H9 (cell line): ENCODE data around the gene LTBP4. TPM values are rescaled to one million over a fixed set of nuclear protein-coding genes. Genes with fewer than 3 reads are reported as not detected.

Source experiments
- DNase-seq: peaks from one replicate; pipeline ENCODE4 v3.0.0-alpha.2; 2017
- H2AFZ ChIP-seq: one replicate; pipeline ENCODE4 v1.6.1; 2013; ENCODE audit warnings: mild to moderate bottlenecking, low read length, control low read depth, moderate library complexity
- H2AK5ac ChIP-seq: 2 replicates; pipeline ENCODE4 v1.6.1; 2013; ENCODE audit warnings: low read length, control low read depth, mixed read lengths; ENCODE audit not compliant: insufficient read length
- H2BK120ac ChIP-seq: one replicate; pipeline ENCODE4 v1.6.1; 2013; ENCODE audit warnings: low read depth, mild to moderate bottlenecking, low read length, control low read depth, inconsistent platforms; ENCODE audit not compliant: poor library complexity, severe bottlenecking
- H2BK12ac ChIP-seq: 2 replicates; pipeline ENCODE4 v1.6.1; 2013; ENCODE audit warnings: low read length, control low read depth, mixed read lengths, low read depth; ENCODE audit not compliant: insufficient read length
- H2BK15ac ChIP-seq: 2 replicates; pipeline ENCODE4 v1.6.1; 2013; ENCODE audit warnings: low read depth, low read length, control low read depth
- H2BK20ac ChIP-seq: one replicate; pipeline ENCODE4 v1.6.1; 2013; ENCODE audit warnings: low read depth, mild to moderate bottlenecking, low read length, control low read depth, inconsistent platforms; ENCODE audit not compliant: poor library complexity, severe bottlenecking
- H2BK5ac ChIP-seq: 2 replicates; pipeline ENCODE4 v1.6.1; 2013; ENCODE audit warnings: low read length, control low read depth, mixed read lengths; ENCODE audit not compliant: insufficient read length
- H3K14ac ChIP-seq: 2 replicates; pipeline ENCODE4 v1.6.1; 2013; ENCODE audit warnings: low read length, control low read depth; ENCODE audit not compliant: insufficient read depth
- H3K18ac ChIP-seq: 2 replicates; pipeline ENCODE4 v1.6.1; 2013; ENCODE audit warnings: low read depth, mild to moderate bottlenecking, mixed read lengths, low read length, control low read depth; ENCODE audit not compliant: insufficient read length
- H3K23ac ChIP-seq: 2 replicates; pipeline ENCODE4 v1.6.1; 2013; ENCODE audit warnings: low read length, control low read depth, mixed read lengths, low read depth; ENCODE audit not compliant: insufficient read length
- H3K23me2 ChIP-seq: 2 replicates; pipeline ENCODE4 v1.6.1; 2013; ENCODE audit warnings: low read depth, mild to moderate bottlenecking, mixed read lengths, low read length, control low read depth; ENCODE audit not compliant: insufficient read length, poor library complexity, severe bottlenecking
- H3K27ac ChIP-seq: 2 replicates; pipeline ENCODE4 v1.5.1; 2013; ENCODE audit warnings: low read length, control low read depth, mixed read lengths, low read depth; ENCODE audit not compliant: insufficient read length
- H3K27me3 ChIP-seq: 2 replicates; pipeline ENCODE4 v1.6.1; 2013; ENCODE audit warnings: low read length, control low read depth, inconsistent platforms; ENCODE audit not compliant: insufficient read depth
- H3K4ac ChIP-seq: 2 replicates; pipeline ENCODE4 v1.6.1; 2013; ENCODE audit warnings: low read depth, mild to moderate bottlenecking, control low read depth, inconsistent platforms, low read length, moderate library complexity
- H3K4me1 ChIP-seq: 2 replicates; pipeline ENCODE4 v1.6.1; 2013; ENCODE audit warnings: low read length, control low read depth, inconsistent platforms; ENCODE audit not compliant: insufficient read depth
- H3K4me2 ChIP-seq: 2 replicates; pipeline ENCODE4 v1.6.1; 2013; ENCODE audit warnings: low read length, control low read depth, mixed read lengths; ENCODE audit not compliant: insufficient read length, insufficient read depth
- H3K56ac ChIP-seq: 2 replicates; pipeline ENCODE4 v1.6.1; 2013; ENCODE audit warnings: low read depth, mild to moderate bottlenecking, mixed read lengths, low read length, control low read depth; ENCODE audit not compliant: insufficient read length
- H3K79me1 ChIP-seq: 2 replicates; pipeline ENCODE4 v1.6.1; 2013; ENCODE audit warnings: low read depth, mild to moderate bottlenecking, moderate library complexity, low read length, control low read depth, inconsistent platforms; ENCODE audit not compliant: insufficient read depth, poor library complexity, severe bottlenecking
- H3K79me2 ChIP-seq: 2 replicates; pipeline ENCODE4 v1.6.1; 2013; ENCODE audit warnings: low read length, control low read depth, inconsistent platforms; ENCODE audit not compliant: insufficient read depth
- H3K9ac ChIP-seq: 2 replicates; pipeline ENCODE4 v1.6.1; 2013; ENCODE audit warnings: low read length, control low read depth, mixed read lengths; ENCODE audit not compliant: insufficient read length; ENCODE audit errors: extremely low read depth
- H3K9me3 ChIP-seq: one replicate; pipeline ENCODE4 v1.6.1; 2013; ENCODE audit warnings: low read depth, low read length, inconsistent platforms; ENCODE audit not compliant: control insufficient read depth
- H3T11ph ChIP-seq: one replicate; pipeline ENCODE4 v1.6.1; 2013; ENCODE audit warnings: mild to moderate bottlenecking, low read length, control low read depth, inconsistent platforms
- H4K20me1 ChIP-seq: one replicate; pipeline ENCODE4 v1.6.1; 2013; ENCODE audit not compliant: control insufficient read depth, insufficient read length, insufficient read depth
- H4K5ac ChIP-seq: 2 replicates; pipeline ENCODE4 v1.6.1; 2013; ENCODE audit warnings: low read depth, mild to moderate bottlenecking, mixed read lengths, low read length, control low read depth; ENCODE audit not compliant: insufficient read length
- H4K8ac ChIP-seq: replicated peaks from 2 replicates; pipeline ENCODE4 v1.6.1; 2013; ENCODE audit warnings: low read length, control low read depth, mixed read lengths, low read depth; ENCODE audit not compliant: insufficient read length
- H4K91ac ChIP-seq: 2 replicates; pipeline ENCODE4 v1.6.1; 2013; ENCODE audit warnings: low read depth, mild to moderate bottlenecking, moderate library complexity, mixed read lengths, low read length, control low read depth; ENCODE audit not compliant: insufficient read length
- H3K27ac Mint-ChIP-seq, 3 experiments: 2 replicates in 2 of 3; 3 replicates in 1 of 3; pipeline ENCODE4 v1.8.0; 2020 to 2021; ENCODE audit warnings: mixed read lengths in 3 of 3, mild to moderate bottlenecking in 1 of 3, moderate library complexity in 1 of 3
- H3K27me3 Mint-ChIP-seq: 2 replicates; pipeline ENCODE4 v1.8.0; 2021; ENCODE audit warnings: low read depth, mild to moderate bottlenecking, moderate library complexity, mixed read lengths
- H3K36me3 Mint-ChIP-seq, 3 experiments: 2 replicates in 2 of 3; 3 replicates in 1 of 3; pipeline ENCODE4 v1.8.0; 2020 to 2021; ENCODE audit warnings: low read depth in 3 of 3, mixed read lengths in 3 of 3; ENCODE audit not compliant: insufficient read depth in 1 of 3
- H3K4me1 Mint-ChIP-seq, 2 experiments: 2 replicates each; pipeline ENCODE4 v1.8.0; 2020; ENCODE audit warnings: mixed read lengths in 2 of 2
- H3K4me3 Mint-ChIP-seq, 2 experiments: 2 replicates in 1 of 2; 3 replicates in 1 of 2; pipeline ENCODE4 v1.8.0; 2020 to 2021; ENCODE audit warnings: mild to moderate bottlenecking in 2 of 2, mixed read lengths in 2 of 2, moderate library complexity in 1 of 2
- H3K9me3 Mint-ChIP-seq, 2 experiments: 2 replicates in 1 of 2; 3 replicates in 1 of 2; pipeline ENCODE4 v1.8.0; 2020; ENCODE audit warnings: mild to moderate bottlenecking in 2 of 2, mixed read lengths in 2 of 2, moderate library complexity in 1 of 2
- WGBS: extraction: QIAGEN DNeasy Blood & Tissue Kit; methylation state at CpG from one replicate; pipeline ENCODE4 v1.1.7; 2013; ENCODE audit warnings: missing lambda C conversion rate, low lambda C conversion rate, mixed read lengths; ENCODE audit not compliant: insufficient read length; ENCODE audit errors: extremely low coverage; 5-methylcytosine and 5-hydroxymethylcytosine counted together
- total RNA-seq: library from RNA; stranded (reverse); gene quantifications from 2 replicates; pipeline ENCODE4 v1.2.1, GENCODE V29; 2021
- TF ChIP-seq, protein P1 (sequence below): fragments of 200-600 bp; sonication (generic); conservative IDR thresholded peaks from 3 replicates; pipeline ENCODE4 v1.8.0; 2021; ENCODE audit warnings: antibody characterized with exemption, mild to moderate bottlenecking

The LTBP4 gene
- total RNA-seq, 1 experiment from 2014 or later = 129 TPM

DNA sequence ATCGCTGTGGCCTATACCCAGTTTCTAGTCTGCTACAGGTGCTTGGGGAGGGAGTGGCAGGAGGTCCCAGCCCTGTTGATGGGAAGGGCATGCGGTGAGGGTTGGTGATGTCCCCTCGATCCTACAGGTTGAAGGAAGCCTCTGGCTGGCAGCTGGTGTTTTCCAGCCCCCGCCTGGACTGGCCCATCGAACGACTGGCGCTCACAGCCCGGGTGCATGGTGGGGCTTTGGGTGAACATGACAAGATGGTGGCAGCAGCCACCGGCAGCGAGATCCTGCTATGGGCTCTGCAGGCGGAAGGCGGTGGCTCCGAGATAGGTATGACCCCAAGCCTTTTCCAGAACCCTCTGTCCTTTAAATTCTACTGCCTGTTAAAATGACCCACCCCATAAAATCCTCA, 20.6 kb upstream of the LTBP4 start:
- no peak overlapping the region for H2BK20ac ChIP-seq
- H3K27me3 Mint-ChIP-seq = no peaks in the 10 kb centered on the region; the same call in 1 of the 2 replicates
- H4K91ac ChIP-seq = no peak overlapping the region
- H2BK5ac ChIP-seq = no peak overlapping the region
- peaks cover 3% of the 10 kb centered on the region; the same call in 1 of the 2 replicates for H3K4me1 ChIP-seq
- H3T11ph ChIP-seq = no peak overlapping the region
- peaks cover 9% of the 10 kb centered on the region for H3K23me2 ChIP-seq
- no CpG with 5 or more reads among the region's 13 CpGs for WGBS
- H3K14ac ChIP-seq = no peak overlapping the region
- no peak overlapping the region for H3K27ac Mint-ChIP-seq
- H3K18ac ChIP-seq = no peak overlapping the region
- H4K20me1 ChIP-seq = no peaks in the 10 kb centered on the region
- TF ChIP-seq, protein P1, sequence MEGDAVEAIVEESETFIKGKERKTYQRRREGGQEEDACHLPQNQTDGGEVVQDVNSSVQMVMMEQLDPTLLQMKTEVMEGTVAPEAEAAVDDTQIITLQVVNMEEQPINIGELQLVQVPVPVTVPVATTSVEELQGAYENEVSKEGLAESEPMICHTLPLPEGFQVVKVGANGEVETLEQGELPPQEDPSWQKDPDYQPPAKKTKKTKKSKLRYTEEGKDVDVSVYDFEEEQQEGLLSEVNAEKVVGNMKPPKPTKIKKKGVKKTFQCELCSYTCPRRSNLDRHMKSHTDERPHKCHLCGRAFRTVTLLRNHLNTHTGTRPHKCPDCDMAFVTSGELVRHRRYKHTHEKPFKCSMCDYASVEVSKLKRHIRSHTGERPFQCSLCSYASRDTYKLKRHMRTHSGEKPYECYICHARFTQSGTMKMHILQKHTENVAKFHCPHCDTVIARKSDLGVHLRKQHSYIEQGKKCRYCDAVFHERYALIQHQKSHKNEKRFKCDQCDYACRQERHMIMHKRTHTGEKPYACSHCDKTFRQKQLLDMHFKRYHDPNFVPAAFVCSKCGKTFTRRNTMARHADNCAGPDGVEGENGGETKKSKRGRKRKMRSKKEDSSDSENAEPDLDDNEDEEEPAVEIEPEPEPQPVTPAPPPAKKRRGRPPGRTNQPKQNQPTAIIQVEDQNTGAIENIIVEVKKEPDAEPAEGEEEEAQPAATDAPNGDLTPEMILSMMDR = no peak
- H3K79me2 ChIP-seq = no peaks in the 10 kb centered on the region
- no peak overlapping the region for H2BK12ac ChIP-seq
- no peaks in the 10 kb centered on the region for H3K9me3 ChIP-seq
- no peak overlapping the region for H4K5ac ChIP-seq
- no peak overlapping the region for H2BK15ac ChIP-seq
- no peak overlapping the region for H3K4me3 Mint-ChIP-seq
- H3K9ac ChIP-seq = no peak overlapping the region
- H3K23ac ChIP-seq = no peak overlapping the region
- DNase-seq = no peak
- no peaks in the 10 kb centered on the region for H3K79me1 ChIP-seq
- no peak overlapping the region for H4K8ac ChIP-seq
- no peaks in the 10 kb centered on the region for H3K9me3 Mint-ChIP-seq
- no peak overlapping the region for H3K27ac ChIP-seq
- H3K36me3 Mint-ChIP-seq = peaks cover 25 to 59% (median 44%) of the 10 kb centered on the region in 3 experiments
- H3K27me3 ChIP-seq = no peaks in the 10 kb centered on the region
- H3K4me1 Mint-ChIP-seq = peaks cover 12 to 14% of the 10 kb centered on the region in 2 experiments
- H3K56ac ChIP-seq = no peak overlapping the region
- no peak overlapping the region for H2BK120ac ChIP-seq
- no peak overlapping the region for H2AFZ ChIP-seq
- no peak overlapping the region for H3K4me2 ChIP-seq
- no peak overlapping the region for H2AK5ac ChIP-seq
- H3K4ac ChIP-seq = no peak overlapping the region
